ENCODE results near the gene RAPSN.
"Not testable (repeated sequence)": the region's sequence is repeated elsewhere in the genome, so short reads cannot be mapped to it uniquely, and the experiment has no call there.

Gene RAPSN

GRCh38 chr11:47466201-47466600 is 17.3 kb upstream of the RAPSN start:
- TF ChIP-seq CTCF (IDR thresholded peaks at IDR 0.05; ENCODE audit: insufficient read depth, missing control alignments): no peak
- DNase-seq (ENCODE audit: insufficient read length, low spot score) (no peak), FAIRE-seq (no peak)

GRCh38 chr11:47464483-47464882 is 15.5 kb upstream of the RAPSN start:
- FAIRE-seq (no peak), DNase-seq (ENCODE audit: insufficient read length, low spot score) (peak; percentile 46)
- TF ChIP-seq CTCF (IDR thresholded peaks at IDR 0.05; ENCODE audit: insufficient read depth, missing control alignments): no peak

GRCh38 chr11:47461876-47462275 is 12.9 kb upstream of the RAPSN start:
- FAIRE-seq (no peak), DNase-seq (ENCODE audit: insufficient read length, low spot score) (no peak)
- TF ChIP-seq CTCF (IDR thresholded peaks at IDR 0.05; ENCODE audit: insufficient read depth, missing control alignments): no peak

DNA sequence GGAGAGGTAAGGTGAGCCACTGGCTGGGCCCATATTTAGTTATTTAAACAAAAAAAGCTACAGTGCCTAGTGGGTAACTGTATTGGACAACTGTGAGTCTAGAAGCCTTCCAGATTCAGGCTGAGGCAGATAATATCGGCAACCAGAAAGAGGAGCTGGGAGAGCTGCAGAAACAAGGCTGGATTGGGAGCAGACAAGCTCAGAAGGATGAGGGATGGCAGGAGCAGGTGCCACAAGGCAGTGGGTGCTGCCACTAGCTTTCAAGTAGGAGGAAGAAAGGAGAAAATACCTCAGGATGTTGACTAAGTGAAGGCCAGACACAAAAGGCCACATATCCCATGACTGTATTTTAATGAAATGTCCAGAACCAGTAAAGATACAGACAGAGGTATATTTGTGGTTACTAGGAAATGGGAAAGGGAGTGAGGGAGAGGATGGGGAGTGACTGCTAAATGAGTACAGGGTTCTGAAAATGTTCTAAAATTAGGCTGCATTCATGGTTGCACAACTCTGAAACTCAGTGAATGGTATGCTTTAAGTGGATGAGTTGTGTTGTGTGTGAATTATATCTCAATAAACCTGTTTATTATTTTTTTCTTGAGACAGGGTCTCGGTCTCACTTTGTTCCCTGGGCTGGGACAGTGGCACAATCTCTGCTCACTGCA is 11.8 kb upstream of the RAPSN start:
- DNase-seq (ENCODE audit: insufficient read length, low spot score): no peak
- no peak for TF ChIP-seq CTCF (IDR thresholded peaks at IDR 0.05; ENCODE audit: insufficient read depth, missing control alignments)
- FAIRE-seq: no peak

GRCh38 chr11:47454258-47454671 is 5.3 kb upstream of the RAPSN start:
- FAIRE-seq: not testable (repeated sequence)
- DNase-seq (ENCODE audit: insufficient read length, low spot score): peak; percentile 59
- TF ChIP-seq CTCF (IDR thresholded peaks at IDR 0.05; ENCODE audit: insufficient read depth, missing control alignments): peak; percentile 84

DNA sequence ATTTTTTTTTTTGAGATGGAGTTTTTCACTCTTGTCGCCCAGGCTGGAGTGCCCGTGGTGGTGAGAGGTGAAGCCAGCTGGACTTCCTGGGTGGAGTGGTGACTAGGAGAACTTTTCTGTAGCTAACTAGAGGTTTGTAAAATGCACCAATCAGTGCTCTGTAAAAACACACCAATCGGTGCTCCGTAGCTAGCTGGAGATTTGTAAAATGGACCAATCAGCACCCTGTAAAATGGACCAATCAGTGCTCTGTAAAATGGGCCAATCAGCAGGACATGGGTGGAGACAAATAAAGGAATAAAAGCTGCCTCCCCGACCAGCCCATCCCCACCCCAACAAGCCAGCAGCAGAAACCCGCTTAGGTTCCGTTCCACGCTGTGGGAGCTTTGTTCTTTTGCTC is 4.4 kb upstream of the RAPSN start:
- DNase-seq (ENCODE audit: insufficient read length, low spot score) (no peak), FAIRE-seq (no peak)
- no peak for TF ChIP-seq CTCF (IDR thresholded peaks at IDR 0.05; ENCODE audit: insufficient read depth, missing control alignments)

DNA sequence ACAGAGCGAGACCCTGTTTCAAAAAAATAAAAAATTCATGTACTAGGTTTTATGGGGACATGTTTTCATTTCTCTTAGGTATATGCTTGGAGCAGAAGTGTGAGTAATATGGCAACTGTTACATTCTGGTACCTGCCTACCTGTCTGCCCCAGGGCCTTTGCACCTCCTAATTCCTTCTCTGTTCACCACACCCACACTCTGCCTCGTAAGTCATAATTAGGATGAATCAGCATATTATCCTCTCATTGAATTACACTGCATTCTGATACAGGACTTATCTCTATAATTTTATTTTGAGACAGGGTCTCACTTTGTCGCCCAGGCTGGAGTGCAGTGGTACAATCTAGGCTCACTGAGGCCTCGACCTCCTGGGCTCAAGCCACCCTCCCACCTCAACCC is 3.1 kb upstream of the RAPSN start:
- TF ChIP-seq CTCF (IDR thresholded peaks at IDR 0.05; ENCODE audit: insufficient read depth, missing control alignments): no peak
- DNase-seq (ENCODE audit: insufficient read length, low spot score): no peak
- FAIRE-seq: no peak

All from D721Med (cell line).